HUES64 (cell line): Measurements from ENCODE around the gene RHBDL3.
"Not testable (repeated sequence)": the region's sequence is repeated elsewhere in the genome, so short reads cannot be mapped to it uniquely, and the experiment has no call there.

ENCODE experiments used
- H3K27ac ChIP-seq: 2 replicates; pipeline ENCODE4 v1.7.0; 2013; ENCODE audit warnings: low read depth, low read length, inconsistent platforms
- H3K27me3 ChIP-seq: 2 replicates; pipeline ENCODE4 v1.6.1; 2013; ENCODE audit warnings: mild to moderate bottlenecking, low read length; ENCODE audit not compliant: insufficient read depth
- H3K36me3 ChIP-seq: 2 replicates; pipeline ENCODE4 v1.6.1; 2013; ENCODE audit warnings: mild to moderate bottlenecking, low read length; ENCODE audit not compliant: insufficient read depth
- H3K4me1 ChIP-seq: 2 replicates; pipeline ENCODE4 v1.6.1; 2013; ENCODE audit warnings: mild to moderate bottlenecking, low read length, moderate library complexity; ENCODE audit not compliant: insufficient read depth
- H3K4me3 ChIP-seq: 2 replicates; pipeline ENCODE4 v1.5.1; 2013; ENCODE audit warnings: mild to moderate bottlenecking, low read length, moderate library complexity
- H3K9ac ChIP-seq: 2 replicates; pipeline ENCODE4 v1.6.1; 2013; ENCODE audit warnings: mild to moderate bottlenecking, low read depth, low read length
- H3K9me3 ChIP-seq: 2 replicates; pipeline ENCODE4 v1.6.1; 2013; ENCODE audit warnings: low read depth, low read length; ENCODE audit not compliant: insufficient read depth
- WGBS: fragments of 150-250, 120-280 bp; methylation state at CpG from one replicate; pipeline ENCODE4 v1.1.7; 2013; ENCODE audit warnings: missing lambda C conversion rate; 5-methylcytosine and 5-hydroxymethylcytosine counted together

Gene RHBDL3

GRCh38 chr17:32256012-32256700 lies 9.5 kb upstream of the RHBDL3 start:
- H3K4me1 ChIP-seq = peaks cover 10% of the 10 kb centered on the region
- 91% methylated on average over 9 of the region's 9 CpGs for WGBS
- no peaks in the 10 kb centered on the region for H3K9me3 ChIP-seq
- no peak overlapping the region for H3K4me3 ChIP-seq
- H3K27ac ChIP-seq = no peak overlapping the region
- H3K27me3 ChIP-seq = no peaks in the 10 kb centered on the region
- no peaks in the 10 kb centered on the region for H3K36me3 ChIP-seq
- H3K9ac ChIP-seq = no peak overlapping the region

DNA sequence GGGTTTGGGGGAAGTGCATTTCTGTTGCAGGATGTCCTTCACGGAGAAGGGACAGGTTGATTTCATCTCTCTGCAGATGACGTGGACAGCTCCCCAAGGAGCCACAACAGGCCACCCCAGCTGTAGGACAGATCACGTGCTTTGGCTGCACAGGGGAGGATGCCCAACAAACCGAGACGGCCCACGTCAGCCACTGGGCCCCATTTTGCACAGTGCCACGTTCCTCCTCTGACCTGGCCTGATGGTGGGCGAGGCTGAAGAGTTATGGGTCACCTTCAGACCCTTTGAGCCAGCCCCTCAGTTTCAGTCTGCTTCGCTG lies 9.0 kb upstream of the RHBDL3 start:
- WGBS = 93% methylated on average over 9 of the region's 9 CpGs
- no peaks in the 10 kb centered on the region for H3K27me3 ChIP-seq
- H3K36me3 ChIP-seq = no peaks in the 10 kb centered on the region
- no peak overlapping the region for H3K4me3 ChIP-seq
- H3K27ac ChIP-seq = no peak overlapping the region
- H3K9me3 ChIP-seq = no peaks in the 10 kb centered on the region
- H3K9ac ChIP-seq = no peak overlapping the region
- H3K4me1 ChIP-seq = peaks cover 13% of the 10 kb centered on the region

GRCh38 chr17:32258383-32259140 lies 7.1 kb upstream of the RHBDL3 start:
- H3K9ac ChIP-seq = no peak overlapping the region
- H3K9me3 ChIP-seq = no peaks in the 10 kb centered on the region
- H3K36me3 ChIP-seq = no peaks in the 10 kb centered on the region
- H3K27ac ChIP-seq = peak overlapping the region; percentile 6; the same call in 1 of the 2 replicates
- H3K4me3 ChIP-seq = 0 out of 2 replicates have a peak overlapping the region, but pooled peaks have one; percentile 16
- peaks cover 14% of the 10 kb centered on the region for H3K4me1 ChIP-seq
- WGBS = 38% methylated on average over 18 of the region's 18 CpGs
- H3K27me3 ChIP-seq = peaks cover 11% of the 10 kb centered on the region

- H3K36me3 ChIP-seq = no peaks in the 10 kb centered on the region
- peaks cover 15% of the 10 kb centered on the region for H3K4me1 ChIP-seq
- 84% methylated on average over 4 of the region's 4 CpGs for WGBS
- H3K4me3 ChIP-seq = no peak overlapping the region
- H3K27ac ChIP-seq = no peak overlapping the region
- no peaks in the 10 kb centered on the region for H3K9me3 ChIP-seq
- peaks cover 20% of the 10 kb centered on the region for H3K27me3 ChIP-seq
- no peak overlapping the region for H3K9ac ChIP-seq
Observed at GRCh38 chr17:32259586-32259985, 6.0 kb upstream of the RHBDL3 start.

DNA sequence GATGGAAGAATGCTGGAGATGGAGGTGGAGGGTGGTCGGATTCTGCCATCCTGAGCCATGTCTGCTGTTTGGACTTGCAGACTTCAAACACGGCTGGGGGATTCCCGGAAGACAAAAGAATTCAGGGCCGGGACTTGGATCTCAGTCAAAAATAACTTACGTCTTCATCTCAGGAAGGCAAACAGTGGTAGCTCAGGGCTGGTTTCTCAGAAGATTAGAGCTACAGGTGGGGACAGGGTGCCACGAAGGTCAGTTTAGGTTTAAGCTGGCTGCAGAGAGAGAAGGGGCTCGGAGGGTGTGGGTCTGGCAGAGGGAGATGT lies 4.3 kb upstream of the RHBDL3 start:
- Histone ChIP-seq H3K27ac (no peak overlapping the region), H3K9me3 (no peaks in the 10 kb centered on the region), H3K27me3 (peaks cover 33% of the 10 kb centered on the region), H3K36me3 (no peaks in the 10 kb centered on the region), H3K4me3 (no peak overlapping the region), H3K4me1 (peaks cover 23% of the 10 kb centered on the region), H3K9ac (no peak overlapping the region)
- 74% methylated on average over 7 of the region's 7 CpGs for WGBS

GRCh38 chr17:32261936-32262510 lies 3.6 kb upstream of the RHBDL3 start:
- Histone ChIP-seq H3K27me3 (peaks cover 39% of the 10 kb centered on the region), H3K4me3 (no peak overlapping the region), H3K27ac (no peak overlapping the region), H3K9me3 (no peaks in the 10 kb centered on the region), H3K9ac (no peak overlapping the region), H3K36me3 (no peaks in the 10 kb centered on the region), H3K4me1 (peaks cover 25% of the 10 kb centered on the region)
- 81% methylated on average over 13 of the region's 13 CpGs for WGBS

- not testable (repeated sequence) for H3K27ac ChIP-seq, H3K4me3 ChIP-seq, H3K9me3 ChIP-seq, H3K9ac ChIP-seq, H3K36me3 ChIP-seq
- peaks cover 34% of the 10 kb centered on the region for H3K4me1 ChIP-seq
- 91% methylated on average over 17 of the region's 17 CpGs for WGBS
- peaks cover 53% of the 10 kb centered on the region for H3K27me3 ChIP-seq
Observed at GRCh38 chr17:32263515-32263914, 2.1 kb upstream of the RHBDL3 start.

DNA sequence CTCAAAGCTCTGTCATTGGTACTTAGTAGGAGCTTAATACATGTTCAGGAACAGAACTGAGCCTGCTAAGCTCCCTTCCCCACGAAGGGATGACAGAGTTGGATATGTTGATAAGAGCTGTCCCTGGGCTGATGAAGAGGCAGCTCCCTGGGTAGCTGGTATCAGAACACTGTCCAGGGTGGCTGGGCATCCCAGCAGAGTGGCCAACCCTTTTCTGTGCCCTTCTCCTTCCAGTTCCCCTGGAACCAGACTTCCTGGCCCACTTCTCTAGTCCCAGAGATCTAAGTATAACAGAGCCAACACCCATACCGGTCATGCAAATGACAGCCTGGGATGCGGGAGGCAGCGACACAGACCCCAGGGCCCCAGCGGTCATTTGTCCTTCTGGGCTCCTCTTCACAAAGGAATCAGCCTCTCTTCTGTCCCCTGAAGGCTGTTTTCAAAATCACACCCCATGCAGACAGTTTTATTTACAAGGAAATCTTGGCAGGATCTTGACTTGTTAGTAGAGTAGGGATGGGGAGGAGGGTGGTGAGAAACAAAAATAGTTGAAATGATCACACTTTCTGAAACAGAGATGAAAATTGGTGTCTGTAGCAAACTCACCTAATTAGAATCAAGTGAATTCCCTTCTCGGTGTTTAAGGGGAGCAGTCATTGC lies 1.4 kb upstream of the RHBDL3 start:
- Histone ChIP-seq H3K27ac (no peak overlapping the region), H3K4me3 (peak overlapping the region; percentile 70), H3K4me1 (peaks cover 30% of the 10 kb centered on the region), H3K9ac (no peak overlapping the region), H3K9me3 (no peaks in the 10 kb centered on the region), H3K36me3 (no peaks in the 10 kb centered on the region), H3K27me3 (peaks cover 60% of the 10 kb centered on the region)
- WGBS = 26% methylated on average over 6 of the region's 6 CpGs

GRCh38 chr17:32264823-32265191 lies 825 bp upstream of the RHBDL3 start:
- Histone ChIP-seq H3K9me3 (no peaks in the 10 kb centered on the region), H3K4me1 (peaks cover 28% of the 10 kb centered on the region), H3K27ac (no peak overlapping the region), H3K36me3 (no peaks in the 10 kb centered on the region), H3K27me3 (peaks cover 64% of the 10 kb centered on the region), H3K4me3 (peak overlapping the region; percentile 70), H3K9ac (no peak overlapping the region)
- WGBS = 16% methylated on average over 8 of the region's 8 CpGs

GRCh38 chr17:32266051-32266388 lies 388 bp downstream of the RHBDL3 start:
- Histone ChIP-seq H3K4me3 (peak overlapping the region; percentile 70), H3K27ac (no peak overlapping the region), H3K36me3 (no peaks in the 10 kb centered on the region), H3K9me3 (no peaks in the 10 kb centered on the region), H3K27me3 (peaks cover 64% of the 10 kb centered on the region), H3K9ac (no peak overlapping the region; the same call in 1 of the 2 replicates), H3K4me1 (peaks cover 28% of the 10 kb centered on the region)
- WGBS = under 1% methylated on average over 55 of the region's 55 CpGs
